SKM-1 treated with dmso at 0.1 percent for 144 hours (cell line): Measurements from ENCODE around the gene EXT2.

Source experiments
- DNase-seq: peaks from one replicate; lab custom pipeline; 2025; ENCODE audit not compliant: unreplicated experiment; lab: John Stamatoyannopoulos, UW

Gene EXT2

DNA sequence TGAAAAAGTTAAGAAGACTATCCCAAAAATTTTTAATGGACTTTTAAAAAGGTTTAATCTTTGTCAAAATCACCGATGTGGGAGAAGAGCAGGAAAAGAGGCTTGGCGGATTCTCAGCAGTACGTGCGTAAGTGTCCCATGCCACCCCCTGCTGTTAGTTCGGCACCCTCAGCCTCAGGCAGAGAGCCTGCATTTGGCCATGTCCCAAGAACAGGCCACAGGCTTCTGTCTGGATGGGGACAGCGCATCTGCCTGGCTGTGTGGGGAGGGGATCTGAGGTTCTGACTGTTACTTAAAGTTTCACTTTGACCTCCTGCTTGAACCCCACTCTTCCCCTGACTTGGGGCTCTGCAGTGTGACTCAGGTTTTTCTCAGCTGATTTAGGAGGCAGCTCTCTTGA lies 35.3 kb downstream of the EXT2 start:
- no peak for DNase-seq

DNA sequence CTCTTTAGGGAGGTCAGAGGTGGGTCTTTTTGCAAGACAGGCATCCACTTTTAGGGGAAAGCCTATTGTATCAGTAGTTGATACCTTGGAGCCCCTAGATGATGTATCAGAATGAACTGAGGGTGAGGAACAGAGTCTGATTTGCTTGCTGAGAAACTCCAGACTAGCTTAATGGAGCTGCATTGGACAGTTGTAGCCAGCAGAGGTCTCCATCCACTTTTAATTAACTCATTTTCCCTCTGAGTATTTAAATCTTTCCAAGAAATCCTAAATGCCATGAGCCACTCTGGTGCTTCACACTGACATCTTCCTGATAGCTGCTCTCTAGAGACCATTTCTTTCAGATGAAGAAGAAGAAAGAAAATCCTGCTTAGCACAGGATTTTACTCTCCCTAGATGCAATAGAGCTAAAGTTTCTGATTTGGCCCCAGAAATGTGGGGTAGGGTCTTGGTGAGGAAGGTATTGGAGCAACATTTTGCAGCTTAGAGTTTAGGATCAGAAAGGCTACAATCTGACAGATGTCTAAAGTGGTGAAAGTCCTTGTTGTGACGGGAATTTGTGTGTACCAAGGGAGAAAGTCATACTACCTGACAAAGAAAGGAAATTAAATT lies 38.0 kb downstream of the EXT2 start:
- DNase-seq = peak; percentile 28

DNA sequence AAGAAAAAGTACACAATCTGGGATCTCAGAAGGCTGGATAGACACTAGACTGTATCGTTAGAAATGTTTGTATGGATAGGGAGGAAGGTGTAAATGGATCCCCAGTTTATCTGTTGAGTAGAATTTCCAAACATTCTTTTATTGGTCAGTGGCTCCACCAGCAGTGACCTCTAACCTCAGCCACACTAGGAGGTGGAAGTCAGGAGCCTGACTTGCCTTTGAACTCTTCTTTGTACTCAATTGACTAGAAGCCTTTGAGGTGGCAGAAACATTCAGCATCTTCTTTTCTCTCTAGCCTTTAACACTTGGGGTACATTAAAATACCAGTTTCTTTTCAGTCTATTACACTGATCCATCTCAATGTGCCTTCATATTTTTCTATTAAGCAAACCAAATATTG lies 39.1 kb downstream of the EXT2 start:
- DNase-seq = no peak

GRCh38 chr11:44136176-44136945 lies 40.9 kb downstream of the EXT2 start:
- no peak for DNase-seq

DNA sequence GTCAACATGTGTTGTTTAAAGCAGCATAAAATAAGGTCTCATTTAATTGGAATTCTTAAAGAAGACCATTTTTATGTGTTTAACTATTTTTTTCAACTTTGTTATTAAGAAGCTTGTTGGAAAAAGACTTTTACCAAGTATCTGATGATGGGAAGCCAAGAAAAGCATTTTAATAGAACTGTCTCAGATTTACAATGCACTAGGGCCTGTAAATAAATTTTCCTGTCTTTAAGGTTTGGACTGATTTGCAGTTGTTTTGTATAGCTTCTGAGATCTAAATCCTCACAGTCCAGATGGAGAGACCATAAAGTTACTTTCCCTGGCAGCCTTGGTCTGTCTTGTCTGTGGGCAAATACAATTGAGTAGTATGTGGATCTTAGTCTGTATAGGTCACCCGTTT lies 41.6 kb downstream of the EXT2 start:
- DNase-seq = no peak

GRCh38 chr11:44138286-44138685 lies 42.8 kb downstream of the EXT2 start:
- DNase-seq = no peak

GRCh38 chr11:44138980-44139379 lies 43.5 kb downstream of the EXT2 start:
- DNase-seq = no peak

DNA sequence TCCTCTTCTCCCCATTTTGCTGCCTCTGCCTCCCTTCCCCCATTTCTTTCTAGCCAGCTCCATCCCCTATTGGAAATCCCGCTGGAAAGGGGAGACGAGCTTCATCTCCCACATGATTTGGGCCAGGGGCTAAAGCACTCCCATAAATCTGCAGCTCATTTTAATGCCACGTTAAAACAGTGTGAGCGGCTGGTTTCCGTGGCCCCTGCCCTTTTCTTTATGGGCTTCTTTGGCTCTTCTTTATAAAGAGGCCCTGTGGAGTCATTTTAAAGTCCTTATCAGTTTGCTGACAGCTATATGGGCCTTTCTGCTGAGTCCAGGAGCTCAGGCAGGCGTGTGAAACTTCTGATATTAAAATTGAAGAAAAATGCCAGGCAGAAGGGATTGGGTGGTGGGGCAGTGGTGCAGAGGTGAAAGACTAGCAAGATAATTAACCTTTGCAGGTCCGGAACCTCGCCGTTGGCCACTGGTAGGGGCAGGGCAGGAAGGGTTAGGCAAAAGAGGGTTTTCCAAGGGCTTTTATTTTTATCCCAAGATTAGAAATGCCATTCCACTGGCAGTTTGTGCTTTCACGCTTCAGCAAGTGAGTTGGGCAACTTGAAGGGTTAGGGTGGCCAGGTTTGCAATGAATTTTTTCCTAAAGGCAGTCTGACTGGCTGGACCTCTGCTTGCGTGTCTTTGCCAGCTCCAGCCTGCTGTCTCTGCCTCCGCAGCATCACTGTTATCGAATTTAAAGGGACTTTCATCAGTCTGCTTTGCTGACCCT lies 44.3 kb downstream of the EXT2 start:
- DNase-seq = no peak

GRCh38 chr11:44140372-44140771 lies 44.9 kb downstream of the EXT2 start:
- no peak for DNase-seq

GRCh38 chr11:44140805-44141204 lies 45.3 kb downstream of the EXT2 start:
- no peak for DNase-seq

DNA sequence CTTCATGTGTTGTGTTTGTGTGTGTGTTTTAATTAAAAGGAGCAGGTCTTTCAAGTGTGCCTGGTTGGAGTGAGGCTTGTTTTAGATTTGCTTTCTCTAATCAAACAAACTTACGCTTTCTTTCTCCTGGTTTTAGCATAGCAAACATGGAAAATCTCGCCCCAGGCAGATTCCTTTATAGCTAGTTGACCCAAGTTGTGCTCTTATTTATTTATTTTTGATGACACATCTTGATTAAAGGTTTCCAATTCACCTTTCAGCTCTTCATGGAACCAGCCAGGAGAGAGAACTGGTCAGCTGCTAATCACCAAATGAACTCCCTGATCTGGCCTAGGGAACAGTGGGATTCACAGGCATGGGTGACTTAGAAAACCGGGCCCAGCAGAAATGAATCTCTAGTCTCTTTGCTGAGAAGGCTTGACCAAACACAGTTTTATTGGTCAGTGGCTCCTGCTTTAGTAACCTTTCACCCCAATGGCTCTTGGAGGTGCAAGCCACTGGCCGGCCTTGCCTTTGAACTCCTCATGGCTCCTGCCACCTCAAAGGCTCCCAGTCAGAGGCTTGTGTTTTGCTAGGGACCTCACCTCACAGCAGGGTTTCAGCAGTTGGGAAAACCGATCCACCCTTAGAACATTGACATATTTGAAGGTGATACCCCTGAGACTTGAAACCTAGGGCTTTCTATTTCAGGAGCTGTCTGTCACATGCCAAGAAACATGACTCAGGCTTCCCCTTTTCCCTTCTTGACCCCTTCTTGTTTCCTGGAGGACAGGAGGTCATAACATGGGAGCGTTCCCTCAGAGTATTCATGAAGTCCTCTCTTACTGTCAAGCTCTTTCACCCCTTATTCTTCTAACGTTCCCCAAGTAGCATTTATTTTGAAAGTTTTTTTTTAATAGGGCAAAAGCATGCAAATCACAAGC lies 48.8 kb downstream of the EXT2 start:
- no peak for DNase-seq

GRCh38 chr11:44145011-44145775 lies 49.7 kb downstream of the EXT2 start:
- DNase-seq = no peak

GRCh38 chr11:44146931-44147330 lies 51.5 kb downstream of the EXT2 start:
- no peak for DNase-seq

DNA sequence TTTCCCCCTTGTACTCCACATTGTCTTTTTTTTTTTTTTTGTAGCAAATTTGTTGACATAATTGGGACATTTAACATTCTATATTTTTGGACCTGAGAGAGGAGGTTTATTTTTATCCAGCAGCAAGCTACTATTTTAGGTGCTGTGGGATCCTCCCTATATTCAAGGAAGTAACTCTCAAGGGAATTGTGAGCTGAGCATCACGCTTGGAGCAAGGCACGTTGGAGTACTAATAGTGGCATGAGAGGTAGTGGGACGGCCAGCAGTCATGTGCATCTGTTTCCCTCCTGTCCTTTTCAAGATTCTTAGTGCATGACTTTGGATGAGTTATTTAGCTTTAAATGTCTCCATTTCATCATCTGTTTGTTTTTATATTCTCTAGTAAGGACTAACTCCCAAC lies 52.3 kb downstream of the EXT2 start:
- no peak for DNase-seq

DNA sequence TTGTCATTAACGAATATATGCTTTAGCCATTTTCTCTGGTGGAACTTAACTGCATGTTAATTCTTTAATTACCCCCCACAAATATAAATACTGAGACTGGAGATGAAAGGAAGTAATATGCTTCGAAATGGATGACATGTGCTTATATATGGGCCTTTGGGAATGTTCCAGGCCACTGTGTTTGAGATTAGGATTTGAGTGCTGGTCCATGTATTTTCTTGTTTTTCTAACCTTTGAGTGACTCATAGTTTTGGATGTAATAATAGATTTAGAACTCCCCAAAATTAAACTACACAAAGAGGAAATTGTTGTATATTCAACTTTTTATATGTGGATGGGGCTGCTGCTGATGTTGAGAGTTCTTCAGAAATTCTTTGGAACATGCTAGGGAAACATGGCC lies 54.2 kb downstream of the EXT2 start:
- no peak for DNase-seq

GRCh38 chr11:44150401-44150800 lies 54.9 kb downstream of the EXT2 start:
- no peak for DNase-seq

DNA sequence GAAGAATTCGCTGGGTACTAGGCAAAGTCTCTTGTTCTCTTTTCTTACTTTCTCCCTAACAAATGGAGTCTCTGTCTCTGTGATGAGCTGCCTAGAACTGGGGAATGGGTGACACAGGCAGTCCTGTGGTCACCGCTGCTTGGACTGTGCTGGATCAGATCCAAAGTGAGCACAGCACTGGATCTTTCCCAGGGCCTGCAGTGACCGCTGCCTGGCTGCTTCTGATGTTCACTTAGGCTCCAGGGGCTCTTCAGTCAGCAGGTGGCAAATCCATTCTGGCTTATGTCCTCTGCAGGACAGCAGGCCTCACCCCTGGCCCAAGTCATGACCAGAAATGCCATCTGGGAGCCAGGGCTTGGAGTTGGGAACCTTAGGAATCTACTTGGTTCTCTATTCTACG lies 61.5 kb downstream of the EXT2 start:
- DNase-seq = no peak

GRCh38 chr11:44158384-44158783 lies 62.9 kb downstream of the EXT2 start:
- no peak for DNase-seq

GRCh38 chr11:44159848-44160721 lies 64.6 kb downstream of the EXT2 start:
- no peak for DNase-seq
